GM13976 (cell line): ENCODE measurements around the gene THOC6.

Experiments used
- DNase-seq: peaks from one replicate; pipeline ENCODE4 v3.0.0; 2012; ENCODE audit warnings: low spot score
- CTCF ChIP-seq: IDR thresholded peaks from 2 replicates; pipeline ENCODE4 v1.5.1; 2012; ENCODE audit warnings: borderline replicate concordance, mild to moderate bottlenecking; ENCODE audit not compliant: insufficient read depth; ENCODE audit errors: extremely low read depth, missing control alignments, control extremely low read depth
- in situ Hi-C: fragments of 300-500 bp; cut with MboI; formaldehyde crosslinking; loops from one replicate; pipeline ENCODE4 v1.12.0; 2022; ENCODE audit warnings: low sequenced_read_pairs, mixed read lengths, inconsistent platforms; ENCODE audit not compliant: unreplicated experiment

THOC6 gene

DNA sequence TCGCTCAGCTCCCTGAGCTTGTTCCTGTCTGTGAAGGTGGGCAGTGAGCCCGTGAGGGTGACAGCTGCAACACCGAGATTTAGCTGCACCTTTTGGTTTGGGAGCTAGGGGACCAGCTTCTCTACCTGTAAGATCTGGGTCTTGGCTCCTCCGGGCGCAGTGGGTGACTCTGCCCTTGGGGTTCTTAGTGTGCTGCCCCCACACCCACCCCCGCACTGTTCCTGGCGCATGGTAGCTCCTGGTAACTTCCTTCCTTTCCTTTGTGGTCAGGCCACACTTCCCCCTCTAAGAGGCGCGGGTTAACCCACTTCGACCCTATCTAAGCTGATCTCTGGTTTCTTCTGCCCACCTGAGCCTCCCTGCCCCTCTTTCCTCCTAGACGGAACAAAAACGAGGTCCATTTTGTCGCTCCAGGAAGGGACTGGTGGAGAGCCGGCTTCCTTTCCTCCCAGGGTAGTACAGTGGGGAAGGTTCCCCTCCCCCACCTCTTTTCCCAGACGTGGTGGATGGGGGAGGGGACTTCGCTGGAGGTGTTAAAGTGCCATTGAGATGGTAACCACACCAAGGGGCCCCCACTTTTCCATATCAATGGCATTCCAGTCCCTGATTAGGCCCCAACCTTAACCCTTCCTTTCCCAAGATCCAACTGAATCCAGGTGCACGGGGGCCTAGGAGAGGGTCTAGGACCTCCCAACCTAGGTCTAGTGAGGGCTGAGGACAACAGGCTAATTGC lies 15.7 kb upstream of the THOC6 start:
- TF ChIP-seq CTCF, result no peak
- in situ Hi-C loops, result no loop called here
- no peak for DNase-seq

DNA sequence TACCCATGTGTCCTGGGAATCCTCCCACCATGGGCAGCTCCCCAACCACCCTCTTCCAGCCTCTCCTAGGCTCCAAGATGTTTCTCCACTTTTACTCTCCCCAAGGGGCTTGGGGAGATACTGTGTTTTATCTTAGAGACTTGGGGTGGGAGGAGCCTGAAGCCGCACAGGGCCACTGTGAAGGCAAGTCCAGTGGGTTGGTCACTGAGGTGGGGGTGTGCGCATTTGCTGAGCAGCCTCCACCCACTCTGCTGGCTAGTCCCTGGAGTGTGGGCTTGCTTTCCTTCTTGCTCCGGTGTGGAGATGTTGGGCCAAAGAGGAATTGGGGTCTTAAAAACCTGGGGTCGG lies 15.2 kb upstream of the THOC6 start:
- in situ Hi-C loops, result no loop called here

DNA sequence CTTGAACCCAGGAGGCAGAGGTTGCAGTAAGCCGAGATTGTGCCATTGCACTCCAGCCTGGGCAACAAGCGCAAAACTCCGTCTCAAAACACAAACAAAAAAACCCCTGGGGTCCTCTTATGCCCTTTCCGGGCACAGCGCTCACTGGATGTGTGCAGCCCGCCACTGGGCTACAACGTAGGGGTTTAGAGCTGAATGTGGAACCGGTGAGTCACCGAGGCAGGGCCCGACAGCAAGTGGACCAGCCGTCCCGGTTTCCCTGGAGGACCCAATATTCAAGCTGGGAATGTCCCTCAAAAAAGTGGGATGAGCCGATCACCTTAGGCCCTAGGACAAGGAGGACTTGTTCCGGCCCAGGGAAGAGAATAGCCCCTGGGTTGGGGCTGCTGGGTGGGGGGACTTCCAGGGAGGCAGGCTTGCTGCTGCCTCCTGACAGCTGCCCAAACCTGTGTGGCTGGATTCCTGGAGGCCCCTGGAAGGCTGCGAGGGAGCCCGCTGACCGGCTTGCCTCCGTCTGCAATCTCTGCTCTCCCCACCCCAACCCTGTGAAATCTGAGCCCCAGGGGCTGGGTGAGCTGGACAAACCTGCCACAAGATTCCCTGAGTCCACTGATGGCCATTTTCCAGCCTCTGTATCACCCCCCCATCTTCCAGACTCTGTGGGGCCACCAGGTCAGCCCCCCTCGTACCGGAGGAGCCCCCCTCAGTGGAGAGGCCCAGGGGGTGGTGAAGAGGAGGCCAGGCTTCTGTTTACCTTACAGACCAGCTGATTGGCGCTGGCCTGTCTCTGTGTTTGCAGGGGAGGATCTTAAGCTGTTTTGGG lies 14.1 kb upstream of the THOC6 start:
- in situ Hi-C loops, result no loop called here
- no peak for TF ChIP-seq CTCF
- no peak for DNase-seq

More for the DNA sequence above, 15.2 kb upstream of the THOC6 start:
- DNase-seq, result no peak
- no peak for TF ChIP-seq CTCF

GRCh38 chr16:3010510-3010909 lies 13.3 kb upstream of the THOC6 start:
- DNase-seq, result no peak
- in situ Hi-C loops, result no loop called here
- no peak for TF ChIP-seq CTCF

- TF ChIP-seq CTCF, result no peak
- DNase-seq, result no peak
- in situ Hi-C loops, result no loop called here
These were observed 11.6 kb upstream of the THOC6 start for GRCh38 chr16:3012246-3012645.

DNA sequence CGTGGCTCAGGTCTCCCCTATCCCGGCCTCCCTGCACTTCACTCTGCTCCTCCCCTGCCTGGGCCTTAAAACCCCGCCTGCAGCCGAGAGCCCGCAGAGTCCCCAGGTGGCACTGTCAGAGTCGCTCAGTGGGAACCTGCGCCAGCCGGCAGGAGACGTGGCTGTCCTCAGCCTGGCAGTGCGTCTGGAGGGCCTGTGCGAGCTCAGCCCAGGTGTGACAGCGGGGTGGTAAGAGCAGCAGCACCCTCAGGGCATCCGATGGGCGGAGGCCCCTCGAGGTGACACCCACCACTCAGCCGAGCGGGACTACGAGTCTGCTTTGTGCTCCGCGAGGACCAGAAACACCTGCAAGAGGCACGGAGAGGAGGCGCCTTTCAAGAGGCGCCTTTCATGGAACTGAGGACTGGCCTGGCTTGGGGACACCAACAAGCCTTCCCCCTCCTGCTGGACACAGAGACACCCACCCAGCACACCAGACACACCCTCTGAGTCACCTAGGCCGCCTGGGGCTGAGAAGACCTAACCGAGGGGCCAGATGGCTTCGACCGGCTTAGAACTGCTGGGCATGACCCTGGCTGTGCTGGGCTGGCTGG lies 10.9 kb upstream of the THOC6 start, which contains the start of gene CLDN9:
Gene CLDN9 (plus strand): TSS at position 96 of the 593 bp plus-strand sequence. CDS start 440 bp downstream, at position 536.
- DNase-seq, result no peak
- no peak for TF ChIP-seq CTCF
- in situ Hi-C loops, result no loop called here
